NT2/D1 (cell line): ENCODE results near the gene DDX6.

ENCODE experiments used
- SUZ12 ChIP-seq: IDR thresholded peaks from 2 replicates; pipeline ENCODE4 v1.6.1; 2011; ENCODE audit not compliant: insufficient read length, insufficient read depth; ENCODE audit errors: extremely low read depth
- YY1 ChIP-seq: IDR thresholded peaks from 2 replicates; pipeline ENCODE4 v1.6.1; 2011; ENCODE audit not compliant: insufficient read length, insufficient read depth
- ZNF274 ChIP-seq: IDR thresholded peaks from 2 replicates; pipeline ENCODE4 v1.6.1; 2011; ENCODE audit warnings: mild to moderate bottlenecking, low read depth, low read length

GRCh38 chr11:118791961-118792569, 1.1 kb upstream of the DDX6 start:
- TF ChIP-seq SUZ12 (no peak), ZNF274 (no peak), YY1 (no peak)
